Natural killer cell (primary cell): ENCODE measurements around the gene CCDC127. TPM values are rescaled to one million over a fixed set of nuclear protein-coding genes. Genes with fewer than 3 reads are reported as not detected.
"Not testable (repeated sequence)": the region's sequence is repeated elsewhere in the genome, so short reads cannot be mapped to it uniquely, and the experiment has no call there.

Source experiments
- ATAC-seq, 3 donors: fragments of 150-1000 bp in 2 of 3; fragments of 200-7000 bp in 1 of 3; cut with Tn5 transposase; 1 replicate in 1 of 3; 2 replicates in 2 of 3; pipeline ENCODE4 v1.10.0; 2021; ENCODE audit warnings: mild to moderate bottlenecking in 2 of 3, moderate library complexity in 2 of 3
- DNase-seq, 2 donors: peaks; one replicate each; pipeline versions ENCODE4 v3.0.0 to v3.0.0-alpha.2; 2013 to 2021; ENCODE audit warnings: mixed read lengths in 1 of 2
- H3K27ac ChIP-seq: one replicate; pipeline ENCODE4 v1.5.1; 2013; ENCODE audit warnings: mild to moderate bottlenecking, low read length
- H3K27me3 ChIP-seq: one replicate; pipeline ENCODE4 v1.6.1; 2013; ENCODE audit warnings: low read length; ENCODE audit not compliant: control insufficient read depth, insufficient read depth
- H3K36me3 ChIP-seq: one replicate; pipeline ENCODE4 v1.6.1; 2013; ENCODE audit warnings: low read length; ENCODE audit not compliant: control insufficient read depth, insufficient read depth
- H3K4me1 ChIP-seq: one replicate; pipeline ENCODE4 v1.6.1; 2013; ENCODE audit warnings: low read length; ENCODE audit not compliant: control insufficient read depth, insufficient read depth
- H3K4me3 ChIP-seq: one replicate; pipeline ENCODE4 v1.5.1; 2013; ENCODE audit warnings: low read length
- H3K9me3 ChIP-seq: one replicate; pipeline ENCODE4 v1.6.1; 2013; ENCODE audit warnings: low read length; ENCODE audit not compliant: control insufficient read depth, insufficient read depth
- H3K27ac Mint-ChIP-seq, 2 donors: one replicate each; pipeline ENCODE4 v1.8.0; 2022; ENCODE audit warnings: mild to moderate bottlenecking in 2 of 2, mixed read lengths in 2 of 2, moderate library complexity in 1 of 2
- H3K27me3 Mint-ChIP-seq, 2 donors: one replicate each; pipeline ENCODE4 v1.8.0; 2022; ENCODE audit warnings: low read depth in 2 of 2, mixed read lengths in 2 of 2
- H3K36me3 Mint-ChIP-seq: one replicate; pipeline ENCODE4 v1.8.0; 2022; ENCODE audit warnings: mixed read lengths
- H3K4me1 Mint-ChIP-seq, 2 donors: one replicate each; pipeline ENCODE4 v1.8.0; 2022; ENCODE audit warnings: mixed read lengths in 2 of 2
- H3K4me3 Mint-ChIP-seq: one replicate; pipeline ENCODE4 v1.8.0; 2022; ENCODE audit warnings: mild to moderate bottlenecking, moderate library complexity, mixed read lengths
- H3K9me3 Mint-ChIP-seq, 2 donors: one replicate each; pipeline ENCODE4 v1.8.0; 2022; ENCODE audit warnings: mixed read lengths in 2 of 2
- WGBS: methylation state at CpG from one replicate; pipeline ENCODE4 v1.1.7; 2013; ENCODE audit warnings: missing lambda C conversion rate; ENCODE audit not compliant: insufficient coverage; 5-methylcytosine and 5-hydroxymethylcytosine counted together
- intact Hi-C: fragments of 100-400 bp; cut with micrococcal nuclease; formaldehyde crosslinking; loops from one replicate; pipeline ENCODE4 v1.14.2; 2022
- total RNA-seq, 4 donors: library from RNA; stranded (reverse); fragments of 120-200 nt in 1 of 4; gene quantifications; one replicate each; pipeline versions ENCODE4 v1.2.3 to v1.2.4, GENCODE V29; 2013 to 2022
- TF ChIP-seq, protein P1 (sequence below): fragments of 200-600 bp; IDR thresholded peaks from one replicate; pipeline ENCODE4 v1.8.0; 2022; ENCODE audit warnings: antibody characterized with exemption

CCDC127 gene
- total RNA-seq, 3 donors from 2014 or later (not counting 1 experiment from before 2014, with no cell fraction given), result 4.4 to 6.2 (median 5.4) TPM

- no peaks in the 10 kb centered on the region for H3K36me3 Mint-ChIP-seq
- Histone ChIP-seq H3K9me3 (no peaks in the 10 kb centered on the region), H3K36me3 (no peaks in the 10 kb centered on the region), H3K4me3 (no peak overlapping the region), H3K4me1 (no peaks in the 10 kb centered on the region), H3K27me3 (no peaks in the 10 kb centered on the region), H3K27ac (no peak overlapping the region)
- intact Hi-C loops, result no loop called here
- H3K27me3 Mint-ChIP-seq, result no peaks in the 10 kb centered on the region
- no peak for ATAC-seq
- H3K4me1 Mint-ChIP-seq, result no peaks in the 10 kb centered on the region
- H3K4me3 Mint-ChIP-seq, result no peak overlapping the region
- DNase-seq, result no peak
- 88% methylated on average over 18 of the region's 18 CpGs for WGBS
- TF ChIP-seq, protein P1, sequence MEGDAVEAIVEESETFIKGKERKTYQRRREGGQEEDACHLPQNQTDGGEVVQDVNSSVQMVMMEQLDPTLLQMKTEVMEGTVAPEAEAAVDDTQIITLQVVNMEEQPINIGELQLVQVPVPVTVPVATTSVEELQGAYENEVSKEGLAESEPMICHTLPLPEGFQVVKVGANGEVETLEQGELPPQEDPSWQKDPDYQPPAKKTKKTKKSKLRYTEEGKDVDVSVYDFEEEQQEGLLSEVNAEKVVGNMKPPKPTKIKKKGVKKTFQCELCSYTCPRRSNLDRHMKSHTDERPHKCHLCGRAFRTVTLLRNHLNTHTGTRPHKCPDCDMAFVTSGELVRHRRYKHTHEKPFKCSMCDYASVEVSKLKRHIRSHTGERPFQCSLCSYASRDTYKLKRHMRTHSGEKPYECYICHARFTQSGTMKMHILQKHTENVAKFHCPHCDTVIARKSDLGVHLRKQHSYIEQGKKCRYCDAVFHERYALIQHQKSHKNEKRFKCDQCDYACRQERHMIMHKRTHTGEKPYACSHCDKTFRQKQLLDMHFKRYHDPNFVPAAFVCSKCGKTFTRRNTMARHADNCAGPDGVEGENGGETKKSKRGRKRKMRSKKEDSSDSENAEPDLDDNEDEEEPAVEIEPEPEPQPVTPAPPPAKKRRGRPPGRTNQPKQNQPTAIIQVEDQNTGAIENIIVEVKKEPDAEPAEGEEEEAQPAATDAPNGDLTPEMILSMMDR, result no peak
- H3K27ac Mint-ChIP-seq, result no peak overlapping the region
- no peaks in the 10 kb centered on the region for H3K9me3 Mint-ChIP-seq
Observed at GRCh38 chr5:167982-168660, 49.8 kb downstream of the CCDC127 start.

- H3K9me3 Mint-ChIP-seq, result no peaks in the 10 kb centered on the region
- no peak for ATAC-seq
- Histone ChIP-seq H3K9me3 (no peaks in the 10 kb centered on the region), H3K4me3 (no peak overlapping the region), H3K4me1 (no peaks in the 10 kb centered on the region), H3K27ac (no peak overlapping the region), H3K27me3 (no peaks in the 10 kb centered on the region), H3K36me3 (no peaks in the 10 kb centered on the region)
- DNase-seq, result no peak
- intact Hi-C loops, result no loop called here
- no peak overlapping the region for H3K27ac Mint-ChIP-seq
- TF ChIP-seq, protein P1, result no peak
- H3K4me3 Mint-ChIP-seq, result no peak overlapping the region
- H3K27me3 Mint-ChIP-seq, result no peaks in the 10 kb centered on the region
- no peaks in the 10 kb centered on the region for H3K36me3 Mint-ChIP-seq
- WGBS, result 93% methylated on average over 7 of the region's 7 CpGs
- no peaks in the 10 kb centered on the region for H3K4me1 Mint-ChIP-seq
Observed at GRCh38 chr5:167511-167910, 50.4 kb downstream of the CCDC127 start.

- TF ChIP-seq, protein P1, result no peak
- Histone ChIP-seq H3K27ac (no peak overlapping the region), H3K4me1 (no peaks in the 10 kb centered on the region), H3K27me3 (no peaks in the 10 kb centered on the region), H3K9me3 (no peaks in the 10 kb centered on the region), H3K36me3 (no peaks in the 10 kb centered on the region), H3K4me3 (no peak overlapping the region)
- WGBS, result 93% methylated on average over 27 of the region's 27 CpGs
- Mint-ChIP-seq H3K36me3 (no peaks in the 10 kb centered on the region), H3K27me3 (no peaks in the 10 kb centered on the region), H3K4me1 (no peaks in the 10 kb centered on the region), H3K27ac (no peak overlapping the region), H3K4me3 (no peak overlapping the region), H3K9me3 (no peaks in the 10 kb centered on the region)
- intact Hi-C loops, result no loop called here
- ATAC-seq (no peak), DNase-seq (no peak)
Observed at GRCh38 chr5:166441-167372, 51.2 kb downstream of the CCDC127 start.

- H3K4me1 Mint-ChIP-seq, intact Hi-C loops: not testable (repeated sequence)
Observed at GRCh38 chr5:164783-165182, 53.2 kb downstream of the CCDC127 start.

More at GRCh38 chr5:164783-165182, 53.2 kb downstream of the CCDC127 start:
- not testable (repeated sequence) for H3K27ac ChIP-seq, H3K9me3 Mint-ChIP-seq, H3K9me3 ChIP-seq, H3K27ac Mint-ChIP-seq, H3K36me3 Mint-ChIP-seq, H3K4me3 ChIP-seq, DNase-seq, H3K27me3 ChIP-seq, H3K4me3 Mint-ChIP-seq, ATAC-seq, H3K4me1 ChIP-seq, H3K36me3 ChIP-seq
- WGBS, result 97% methylated on average over 22 of the region's 25 CpGs
- peaks cover 5 to 13% of the 10 kb centered on the region in 2 donors for H3K27me3 Mint-ChIP-seq
